ENCODE results near the gene TTC28.

DNA sequence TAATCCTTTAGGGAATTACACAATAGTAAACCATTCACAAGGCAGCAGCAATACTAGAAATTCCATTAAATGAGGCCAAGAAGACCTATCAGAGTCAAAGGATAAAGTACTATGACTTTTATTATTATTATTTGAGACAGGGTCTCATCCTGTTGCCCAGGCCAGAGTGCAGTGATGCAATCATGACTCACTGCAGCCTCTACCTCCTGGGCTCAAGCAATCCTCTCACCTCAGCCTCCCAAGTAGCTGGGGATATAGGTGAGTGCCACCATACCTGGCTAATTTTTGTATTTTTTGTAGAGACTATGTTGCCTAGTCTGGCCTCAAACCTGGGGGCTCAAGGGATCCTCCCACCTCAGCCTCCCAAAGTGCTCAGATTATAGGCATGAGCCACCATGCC is 51.8 kb downstream of the TTC28 start:
- no peak for TF ChIP-seq POLR2A (IDR thresholded peaks at IDR 0.05)
- TF ChIP-seq, protein P1, sequence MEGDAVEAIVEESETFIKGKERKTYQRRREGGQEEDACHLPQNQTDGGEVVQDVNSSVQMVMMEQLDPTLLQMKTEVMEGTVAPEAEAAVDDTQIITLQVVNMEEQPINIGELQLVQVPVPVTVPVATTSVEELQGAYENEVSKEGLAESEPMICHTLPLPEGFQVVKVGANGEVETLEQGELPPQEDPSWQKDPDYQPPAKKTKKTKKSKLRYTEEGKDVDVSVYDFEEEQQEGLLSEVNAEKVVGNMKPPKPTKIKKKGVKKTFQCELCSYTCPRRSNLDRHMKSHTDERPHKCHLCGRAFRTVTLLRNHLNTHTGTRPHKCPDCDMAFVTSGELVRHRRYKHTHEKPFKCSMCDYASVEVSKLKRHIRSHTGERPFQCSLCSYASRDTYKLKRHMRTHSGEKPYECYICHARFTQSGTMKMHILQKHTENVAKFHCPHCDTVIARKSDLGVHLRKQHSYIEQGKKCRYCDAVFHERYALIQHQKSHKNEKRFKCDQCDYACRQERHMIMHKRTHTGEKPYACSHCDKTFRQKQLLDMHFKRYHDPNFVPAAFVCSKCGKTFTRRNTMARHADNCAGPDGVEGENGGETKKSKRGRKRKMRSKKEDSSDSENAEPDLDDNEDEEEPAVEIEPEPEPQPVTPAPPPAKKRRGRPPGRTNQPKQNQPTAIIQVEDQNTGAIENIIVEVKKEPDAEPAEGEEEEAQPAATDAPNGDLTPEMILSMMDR (IDR thresholded peaks at IDR 0.05), result no peak

Data from uterus (tissue), 2 donors.